Adrenal gland (tissue), 5 donors: Measurements from ENCODE around the gene MRPL41.

Experiments used
- CTCF ChIP-seq, 6 experiments: fragments of 450-650 bp in 4 of 6; fragments of 200-600 bp in 2 of 6; sonication (generic) in 1 of 6; IDR thresholded peaks; 1 replicate in 5 of 6; 2 replicates in 1 of 6; pipeline versions ENCODE4 v1.5.1 to v1.8.0; 2016 to 2021; ENCODE audit warnings: antibody characterized with exemption in 6 of 6, mild to moderate bottlenecking in 2 of 6, moderate library complexity in 1 of 6
- POLR2A ChIP-seq, 2 donors: fragments of 450-650 bp; IDR thresholded peaks; one replicate each; pipeline ENCODE4 v1.6.1; 2017; ENCODE audit warnings: antibody characterized with exemption in 2 of 2, mild to moderate bottlenecking in 2 of 2, moderate library complexity in 1 of 2
- donor health status: DM: no; HTN: no; CAD: no.

GRCh38 chr9:137502008-137502911 is 49.4 kb upstream of the MRPL41 start:
- TF ChIP-seq CTCF (IDR thresholded peaks at IDR 0.05) (no peak), POLR2A (IDR thresholded peaks at IDR 0.05) (no peak)
